Activated CD8-positive, alpha-beta T cell treated with anti-CD3 and anti-CD28 coated beads, Interleukin-2, amount 10 ng/mL, durations not matched to agents 7 days and 5 days (primary cell): ENCODE measurements around the gene ZNF222. TPM values are rescaled to one million over a fixed set of nuclear protein-coding genes. Genes with fewer than 3 reads are reported as not detected.
A peak's percentile ranks its signal among the peaks of the same experiment; 100 is the strongest.

Source experiments
- ATAC-seq: fragments of 150-1000 bp; cut with Tn5 transposase; one replicate; pipeline ENCODE4 v1.10.0; 2021; ENCODE audit warnings: moderate library complexity
- CTCF ChIA-PET: fragments of 350-600 bp; sonication (Branson Sonifier 250); formaldehyde crosslinking; loops from one replicate; lab custom pipeline; 2021; ENCODE audit warnings: antibody characterized with exemption; lab: Charles Lee
- POLR2A ChIA-PET: fragments of 350-600 bp; sonication (Branson Sonifier 250); formaldehyde crosslinking; loops from one replicate; lab custom pipeline; 2021; ENCODE audit warnings: antibody characterized with exemption; lab: Charles Lee
- DNase-seq: peaks from one replicate; pipeline ENCODE4 v3.0.0-alpha.2; 2020
- H3K27ac Mint-ChIP-seq: one replicate; pipeline ENCODE4 v1.8.0; 2021; ENCODE audit warnings: mild to moderate bottlenecking, mixed read lengths
- H3K27me3 Mint-ChIP-seq: one replicate; pipeline ENCODE4 v1.8.0; 2021; ENCODE audit warnings: low read depth, mixed read lengths
- H3K36me3 Mint-ChIP-seq: one replicate; pipeline ENCODE4 v1.8.0; 2021; ENCODE audit warnings: low read depth, mixed read lengths
- H3K4me1 Mint-ChIP-seq: one replicate; pipeline ENCODE4 v1.8.0; 2021; ENCODE audit warnings: low read depth, mixed read lengths
- H3K4me3 Mint-ChIP-seq: one replicate; pipeline ENCODE4 v1.8.0; 2021; ENCODE audit warnings: mild to moderate bottlenecking, mixed read lengths
- H3K9me3 Mint-ChIP-seq: one replicate; pipeline ENCODE4 v1.8.0; 2022; ENCODE audit warnings: mixed read lengths; ENCODE audit not compliant: insufficient read depth
- total RNA-seq, 2 experiments: library from RNA; stranded (reverse); gene quantifications; one replicate each; pipeline ENCODE4 v1.2.3, GENCODE V29; 2021

The ZNF222 gene
- 1 to 10 TPM; 2.6 to 3.0 TPM for total RNA-seq

- Mint-ChIP-seq H3K27me3 (peaks cover 2% of the 10 kb centered on the region), H3K9me3 (peaks cover 26% of the 10 kb centered on the region), H3K4me3 (peak within 1 kb of the TSS; percentile 99), H3K27ac (peak within 1 kb of the TSS; percentile 93), H3K36me3 (peaks cover 51% of the 10 kb centered on the region), H3K4me1 (peaks cover 17% of the 10 kb centered on the region)
- DNase-seq (peak; percentile 90), ATAC-seq (peak; percentile 98)
- ChIA-PET CTCF (interaction anchor here (1.8 kb wide), 1 partner anchor 70 kb away, joined by 6 read pairs; no protein-coding TSS in a partner anchor), POLR2A (interaction anchor here (1.0 kb wide), 1 partner anchor 89 kb away, joined by 3 read pairs; no protein-coding TSS in a partner anchor)
Observed at GRCh38 chr19:44025217-44025936, at the start of gene ZNF222. ZNF222 (plus strand) TSS chr19:44025379; CDS start chr19:44025437, 58 bp downstream.

GRCh38 chr19:43976732-43977131, 48.4 kb upstream of the ZNF222 start:
- Mint-ChIP-seq H3K36me3 (no peaks in the 10 kb centered on the region), H3K4me1 (no peaks in the 10 kb centered on the region), H3K27me3 (no peaks in the 10 kb centered on the region), H3K9me3 (peaks cover 37% of the 10 kb centered on the region), H3K27ac (no peak overlapping the region), H3K4me3 (no peak overlapping the region)
- ChIA-PET CTCF (no interaction called here), POLR2A (no interaction called here)
- ATAC-seq (no peak), DNase-seq (no peak)

- DNase-seq: no peak
- no peak for ATAC-seq
- H3K9me3 Mint-ChIP-seq: peaks cover 12% of the 10 kb centered on the region
- CTCF ChIA-PET: no interaction called here
- peaks cover 7% of the 10 kb centered on the region for H3K36me3 Mint-ChIP-seq
- H3K27ac Mint-ChIP-seq: no peak overlapping the region
- H3K27me3 Mint-ChIP-seq: no peaks in the 10 kb centered on the region
- POLR2A ChIA-PET: interaction anchor here (0.6 kb wide), 1 partner anchor 163 kb away, joined by 3 read pairs; no protein-coding TSS in a partner anchor
- peak overlapping the region; percentile 42 for H3K4me3 Mint-ChIP-seq
- peaks cover 6% of the 10 kb centered on the region for H3K4me1 Mint-ChIP-seq
Observed at GRCh38 chr19:43983544-43983911, 41.7 kb upstream of the ZNF222 start.

DNA sequence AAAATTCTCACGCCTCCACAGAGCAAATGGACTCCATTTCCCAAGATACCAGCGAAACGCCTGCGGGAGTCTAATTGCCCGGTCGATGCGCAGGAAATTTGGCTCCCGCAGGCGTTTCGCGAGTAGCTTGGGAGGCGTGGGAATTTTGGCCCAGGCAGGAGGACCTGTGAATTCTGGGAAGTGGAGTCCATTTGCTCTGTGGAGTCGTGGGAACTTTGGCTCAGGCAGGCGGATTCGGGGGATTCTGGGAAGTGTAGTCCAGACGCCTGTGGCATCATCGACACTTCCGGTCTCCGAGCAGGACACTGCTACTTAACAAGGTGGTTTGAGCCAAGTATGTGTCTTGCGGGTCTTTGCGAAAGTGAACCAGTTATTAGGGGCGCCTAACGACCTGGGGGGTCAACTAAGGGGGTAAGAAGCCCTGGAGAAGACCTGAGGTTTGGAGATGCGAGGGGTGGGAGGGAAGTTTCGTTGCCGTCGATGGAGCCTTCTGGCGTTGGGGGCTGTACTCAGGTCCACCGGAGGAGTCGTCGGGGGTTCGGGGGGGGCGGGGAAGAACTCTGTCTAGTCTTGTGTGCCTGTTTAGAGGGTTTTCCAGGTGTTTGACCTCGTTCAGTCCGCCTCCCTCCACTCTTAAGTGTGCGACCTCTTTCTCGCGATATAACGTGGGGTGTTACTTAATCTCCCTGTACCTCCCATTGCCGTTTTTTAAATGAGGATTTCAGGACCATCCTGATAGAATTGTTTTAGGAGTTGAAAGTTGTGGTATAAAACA, 41.1 kb upstream of the ZNF222 start, which contains the start of gene ZNF155:
Gene ZNF155, plus strand, starts transcription at position 277 of the 775 bp plus-strand sequence. CDS start 4,356 bp downstream, outside the sequence.
- Mint-ChIP-seq H3K36me3 (peaks cover 8% of the 10 kb centered on the region), H3K9me3 (peaks cover 8% of the 10 kb centered on the region), H3K4me3 (peak within 1 kb of the TSS; percentile 89), H3K4me1 (peaks cover 6% of the 10 kb centered on the region), H3K27ac (peak within 1 kb of the TSS; percentile 94), H3K27me3 (no peaks in the 10 kb centered on the region)
- ATAC-seq (peak; percentile 84), DNase-seq (peak; percentile 71)
- ChIA-PET POLR2A (interaction anchor here (0.6 kb wide), 1 partner anchor 163 kb away, joined by 3 read pairs; no protein-coding TSS in a partner anchor), CTCF (no interaction called here)

DNA sequence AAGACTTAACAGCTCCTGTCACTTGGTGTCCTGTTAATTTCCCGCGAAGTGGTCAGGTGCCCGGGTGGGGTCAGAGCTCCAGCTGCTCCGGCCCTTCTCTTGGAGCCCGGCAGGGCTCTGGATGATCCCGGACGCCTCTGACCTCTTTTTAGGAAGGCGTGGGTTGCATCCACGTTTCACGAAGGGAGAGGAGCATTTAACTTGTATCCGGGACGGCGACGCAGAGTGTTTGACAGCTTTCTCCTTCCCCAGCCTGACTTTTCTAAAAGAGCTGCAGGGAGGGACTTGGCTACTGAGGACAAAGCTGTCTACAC, 40.5 kb upstream of the ZNF222 start:
- peaks cover 6% of the 10 kb centered on the region for H3K4me1 Mint-ChIP-seq
- H3K9me3 Mint-ChIP-seq: peaks cover 5% of the 10 kb centered on the region
- peak overlapping the region; percentile 89 for H3K4me3 Mint-ChIP-seq
- peak overlapping the region; percentile 94 for H3K27ac Mint-ChIP-seq
- DNase-seq (no peak), ATAC-seq (no peak)
- no peaks in the 10 kb centered on the region for H3K27me3 Mint-ChIP-seq
- ChIA-PET POLR2A (no interaction called here), CTCF (no interaction called here)
- H3K36me3 Mint-ChIP-seq: peaks cover 13% of the 10 kb centered on the region

GRCh38 chr19:43997631-43998290, 27.4 kb upstream of the ZNF222 start:
- ChIA-PET POLR2A (no interaction called here), CTCF (no interaction called here)
- ATAC-seq (no peak), DNase-seq (no peak)
- Mint-ChIP-seq H3K9me3 (peaks cover 4% of the 10 kb centered on the region), H3K27ac (no peak overlapping the region), H3K36me3 (peaks cover 30% of the 10 kb centered on the region), H3K27me3 (no peaks in the 10 kb centered on the region), H3K4me3 (no peak overlapping the region), H3K4me1 (peaks cover 9% of the 10 kb centered on the region)

- ChIA-PET CTCF (interaction anchor here (1.5 kb wide), 1 partner anchor 93 kb away, joined by 6 read pairs; no protein-coding TSS in a partner anchor), POLR2A (no interaction called here)
- ATAC-seq (no peak), DNase-seq (no peak)
- H3K4me1 Mint-ChIP-seq: peaks cover 16% of the 10 kb centered on the region
- no peaks in the 10 kb centered on the region for H3K27me3 Mint-ChIP-seq
- peaks cover 20% of the 10 kb centered on the region for H3K36me3 Mint-ChIP-seq
- H3K27ac Mint-ChIP-seq: peak overlapping the region; percentile 96
- H3K9me3 Mint-ChIP-seq: peaks cover 18% of the 10 kb centered on the region
- H3K4me3 Mint-ChIP-seq: peak overlapping the region; percentile 96
Observed at GRCh38 chr19:44002212-44002565, 23.0 kb upstream of the ZNF222 start.

GRCh38 chr19:44002566-44003460, 22.4 kb upstream of the ZNF222 start, which contains the start of gene ZNF230:
ZNF230 (plus strand) TSS chr19:44002957; CDS start chr19:44007079, 4,122 bp downstream.
- Mint-ChIP-seq H3K9me3 (peaks cover 24% of the 10 kb centered on the region), H3K4me3 (peak within 1 kb of the TSS; percentile 96), H3K27ac (peak within 1 kb of the TSS; percentile 96), H3K4me1 (peaks cover 16% of the 10 kb centered on the region), H3K36me3 (peaks cover 24% of the 10 kb centered on the region), H3K27me3 (no peaks in the 10 kb centered on the region)
- DNase-seq (peak; percentile 92), ATAC-seq (peak; percentile 95)
- ChIA-PET CTCF (interaction anchor here (1.2 to 1.5 kb wide), 3 partner anchors 14 to 92 kb away, joined by 3 to 6 read pairs (median 6); partner anchors contain the start of gene ZNF221), POLR2A (interaction anchor here (0.8 to 1.8 kb wide), 3 partner anchors 68 to 103 kb away, joined by 3 to 6 read pairs (median 4); partner anchors contain the start of genes ZNF224 and ZNF45)

DNA sequence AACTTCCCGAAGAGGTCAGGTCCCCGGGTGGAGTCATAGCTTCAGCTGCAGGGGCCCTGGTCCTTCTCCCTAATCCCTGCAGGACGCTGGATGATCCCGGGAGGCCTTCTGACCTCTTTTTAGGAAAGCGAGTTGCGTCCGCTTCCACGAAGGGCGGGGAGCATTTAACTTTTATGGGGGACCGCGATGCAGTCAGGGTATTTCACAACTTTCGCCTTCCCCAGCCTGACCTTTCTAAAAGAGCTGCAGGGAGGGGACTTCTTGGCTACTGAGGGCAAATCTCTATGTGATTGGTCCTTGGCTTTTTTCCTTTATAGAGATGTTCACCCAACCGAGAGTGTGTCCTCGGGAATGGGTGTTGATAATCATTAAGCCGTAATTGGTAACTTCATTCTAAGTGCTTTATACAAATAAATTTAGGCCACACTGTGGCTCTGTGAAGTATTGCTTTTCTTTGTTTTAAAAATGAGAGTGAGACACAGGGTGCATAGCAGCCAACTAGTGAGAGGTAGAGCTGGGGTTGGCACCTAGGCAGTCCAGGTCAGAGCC, 21.6 kb upstream of the ZNF222 start:
- Mint-ChIP-seq H3K36me3 (peaks cover 32% of the 10 kb centered on the region), H3K27me3 (no peaks in the 10 kb centered on the region), H3K4me3 (peak overlapping the region; percentile 96), H3K9me3 (peaks cover 28% of the 10 kb centered on the region), H3K4me1 (peaks cover 16% of the 10 kb centered on the region), H3K27ac (peak overlapping the region; percentile 96)
- DNase-seq (peak; percentile 35), ATAC-seq (peak; percentile 50)
- CTCF ChIA-PET: interaction anchor here (1.2 to 1.4 kb wide), 2 partner anchors 15 to 52 kb away, joined by 3 to 6 read pairs; partner anchors contain the start of gene ZNF221
- POLR2A ChIA-PET: interaction anchor here (0.6 to 1.8 kb wide), 5 partner anchors 12 to 152 kb away, joined by 3 to 6 read pairs (median 3); partner anchors contain the start of genes ZNF224 and ZNF45

- H3K9me3 Mint-ChIP-seq: peaks cover 41% of the 10 kb centered on the region
Observed at GRCh38 chr19:44005973-44006372, 19.2 kb upstream of the ZNF222 start.

More at GRCh38 chr19:44005973-44006372, 19.2 kb upstream of the ZNF222 start:
- H3K4me1 Mint-ChIP-seq: peaks cover 16% of the 10 kb centered on the region
- H3K36me3 Mint-ChIP-seq: peaks cover 55% of the 10 kb centered on the region
- POLR2A ChIA-PET: no interaction called here
- H3K27me3 Mint-ChIP-seq: no peaks in the 10 kb centered on the region
- H3K4me3 Mint-ChIP-seq: no peak overlapping the region
- DNase-seq (no peak), ATAC-seq (no peak)
- no peak overlapping the region for H3K27ac Mint-ChIP-seq
- CTCF ChIA-PET: no interaction called here
